ENCODE data around the gene FBLN5.
"Not testable (repeated sequence)": the region's sequence is repeated elsewhere in the genome, so short reads cannot be mapped to it uniquely, and the experiment has no call there.

FBLN5 gene

GRCh38 chr14:91882369-91882768, 65.1 kb downstream of the FBLN5 start:
- DNase-seq: no peak

- DNase-seq: no peak
Measured at GRCh38 chr14:91879196-91879595, 68.3 kb downstream of the FBLN5 start.

GRCh38 chr14:91878274-91878673, 69.2 kb downstream of the FBLN5 start:
- DNase-seq: no peak

- DNase-seq: no peak
Measured at GRCh38 chr14:91877376-91877915, 70.0 kb downstream of the FBLN5 start.

GRCh38 chr14:91876492-91876891, 71.0 kb downstream of the FBLN5 start:
- no peak for DNase-seq

- DNase-seq: no peak
Measured at GRCh38 chr14:91875525-91876286, 71.8 kb downstream of the FBLN5 start.

GRCh38 chr14:91873471-91874415, 73.8 kb downstream of the FBLN5 start:
- no peak for DNase-seq

- no peak for DNase-seq
Measured at GRCh38 chr14:91872517-91873470, 74.7 kb downstream of the FBLN5 start.

- no peak for DNase-seq
Measured at GRCh38 chr14:91872011-91872501, 75.4 kb downstream of the FBLN5 start.

GRCh38 chr14:91871401-91871800, 76.1 kb downstream of the FBLN5 start:
- not testable (repeated sequence) for DNase-seq

- no peak for DNase-seq
Measured at GRCh38 chr14:91870890-91871289, 76.6 kb downstream of the FBLN5 start.

GRCh38 chr14:91870001-91870400, 77.5 kb downstream of the FBLN5 start:
- DNase-seq: no peak

GRCh38 chr14:91869556-91869955, 77.9 kb downstream of the FBLN5 start:
- DNase-seq: no peak

GRCh38 chr14:91867316-91867988, 80.0 kb downstream of the FBLN5 start, which contains the start of gene TC2N:
TC2N (minus strand) TSS chr14:91867536; CDS start chr14:91813769, 53,767 bp downstream.
- no peak for DNase-seq

- DNase-seq: no peak
Measured at GRCh38 chr14:91866511-91867295, 80.8 kb downstream of the FBLN5 start.

GRCh38 chr14:91866061-91866460, 81.4 kb downstream of the FBLN5 start:
- DNase-seq: no peak

- no peak for DNase-seq
Measured at GRCh38 chr14:91862417-91862816, 85.1 kb downstream of the FBLN5 start.

GRCh38 chr14:91861091-91861490, 86.4 kb downstream of the FBLN5 start:
- DNase-seq: no peak

- DNase-seq: no peak
Measured at GRCh38 chr14:91860238-91860637, 87.3 kb downstream of the FBLN5 start.

GRCh38 chr14:91858536-91859275, 88.8 kb downstream of the FBLN5 start:
- no peak for DNase-seq
